ENCODE results near the gene PAX5.

PAX5 gene

GRCh38 chr9:36793277-36793676 is 240.8 kb downstream of the PAX5 start:
- DNase-seq, result no peak

GRCh38 chr9:36791222-36791950 is 242.7 kb downstream of the PAX5 start:
- peak; percentile 55 for DNase-seq

- no peak for DNase-seq
Observed at GRCh38 chr9:36789886-36790285, 244.2 kb downstream of the PAX5 start.

GRCh38 chr9:36788534-36788933 is 245.5 kb downstream of the PAX5 start:
- peak; percentile 38 for DNase-seq

GRCh38 chr9:36787709-36788108 is 246.4 kb downstream of the PAX5 start:
- no peak for DNase-seq

All from NCI-H82 (cell line).